ENCODE measurements around the gene FOSL2.

Gene FOSL2

DNA sequence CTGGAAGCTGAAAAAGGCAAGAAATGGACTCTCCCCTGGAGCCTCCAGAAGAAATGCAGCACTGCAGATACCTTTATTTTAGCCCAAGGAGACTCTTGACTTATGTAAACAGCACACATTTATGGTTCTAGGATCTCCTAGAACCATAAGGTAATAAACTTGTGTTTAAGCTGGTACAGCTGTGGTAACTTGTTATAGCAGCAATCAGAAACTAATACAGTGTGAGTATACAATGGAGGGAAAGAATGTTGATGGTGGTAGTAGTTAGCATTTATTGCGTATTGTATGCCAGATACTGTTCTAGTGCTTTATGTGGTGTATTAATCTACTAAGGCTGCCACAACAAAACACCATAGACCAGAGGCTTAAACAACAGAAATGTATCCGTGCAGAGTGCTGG is 40.6 kb downstream of the FOSL2 start:
- no peak for DNase-seq (ENCODE audit: extremely low read depth, low read depth)
- TF ChIP-seq CTCF (IDR thresholded peaks at IDR 0.05; ENCODE audit: low read depth, low read length): no peak

DNA sequence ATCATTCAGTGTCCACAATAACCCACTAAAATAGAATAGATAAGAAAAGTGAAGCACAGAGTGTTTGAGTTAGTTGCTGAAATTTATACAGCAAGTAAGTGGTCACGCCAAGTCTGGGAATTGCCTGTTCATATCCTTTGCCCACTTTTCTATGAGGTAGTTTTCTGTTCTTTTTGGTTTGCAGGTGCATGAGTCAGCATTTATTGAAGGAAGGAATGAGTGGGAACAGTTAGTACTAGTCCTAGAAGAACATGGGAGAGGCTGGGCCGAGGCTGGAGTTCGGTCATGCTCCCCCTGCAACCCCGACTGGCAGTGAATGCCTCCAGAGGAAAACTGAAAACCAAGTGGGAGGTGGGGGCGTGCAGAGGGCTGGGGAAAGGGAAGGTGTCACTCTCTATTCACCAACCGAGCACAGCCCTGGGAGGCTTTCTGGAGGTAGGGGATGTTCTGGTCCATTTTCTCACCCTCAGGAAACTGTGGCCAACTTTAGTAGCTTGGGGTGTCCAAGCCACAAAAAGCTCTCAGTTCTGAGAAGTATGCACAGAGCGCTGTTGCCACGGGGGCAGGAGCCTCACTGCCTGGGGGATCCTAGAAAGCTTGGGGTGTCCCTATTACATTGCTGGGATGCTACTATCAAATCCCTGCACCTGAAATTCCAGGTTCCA is 41.4 kb downstream of the FOSL2 start:
- DNase-seq (ENCODE audit: extremely low read depth, low read depth): no peak

DNA sequence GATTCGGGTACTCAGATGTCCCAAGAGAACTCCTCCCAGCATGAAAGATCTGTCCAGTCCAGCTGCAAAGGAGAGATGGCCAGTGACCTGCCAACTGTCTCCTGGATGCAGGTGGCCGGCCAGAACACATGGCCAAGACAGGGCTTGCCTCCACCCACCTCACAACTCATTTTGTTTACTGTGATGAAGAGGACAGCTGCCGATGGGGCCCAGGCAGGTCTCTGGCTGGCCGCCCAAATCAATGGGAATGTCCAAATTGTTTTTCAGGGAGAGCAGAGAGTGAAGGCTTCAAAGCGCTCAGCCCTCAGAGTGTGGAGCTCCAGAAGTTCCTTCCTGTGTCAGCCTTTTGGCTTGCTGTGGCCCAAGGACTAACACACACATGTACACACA is 41.9 kb downstream of the FOSL2 start:
- DNase-seq (ENCODE audit: extremely low read depth, low read depth): no peak

More for the DNA sequence above, 41.4 kb downstream of the FOSL2 start:
- TF ChIP-seq CTCF (IDR thresholded peaks at IDR 0.05; ENCODE audit: low read depth, low read length): no peak

GRCh38 chr2:28435241-28435640 is 42.6 kb downstream of the FOSL2 start:
- no peak for TF ChIP-seq CTCF (IDR thresholded peaks at IDR 0.05; ENCODE audit: low read depth, low read length)
- no peak for DNase-seq (ENCODE audit: extremely low read depth, low read depth)

More for the DNA sequence above, 41.9 kb downstream of the FOSL2 start:
- TF ChIP-seq CTCF (IDR thresholded peaks at IDR 0.05; ENCODE audit: low read depth, low read length): no peak

DNA sequence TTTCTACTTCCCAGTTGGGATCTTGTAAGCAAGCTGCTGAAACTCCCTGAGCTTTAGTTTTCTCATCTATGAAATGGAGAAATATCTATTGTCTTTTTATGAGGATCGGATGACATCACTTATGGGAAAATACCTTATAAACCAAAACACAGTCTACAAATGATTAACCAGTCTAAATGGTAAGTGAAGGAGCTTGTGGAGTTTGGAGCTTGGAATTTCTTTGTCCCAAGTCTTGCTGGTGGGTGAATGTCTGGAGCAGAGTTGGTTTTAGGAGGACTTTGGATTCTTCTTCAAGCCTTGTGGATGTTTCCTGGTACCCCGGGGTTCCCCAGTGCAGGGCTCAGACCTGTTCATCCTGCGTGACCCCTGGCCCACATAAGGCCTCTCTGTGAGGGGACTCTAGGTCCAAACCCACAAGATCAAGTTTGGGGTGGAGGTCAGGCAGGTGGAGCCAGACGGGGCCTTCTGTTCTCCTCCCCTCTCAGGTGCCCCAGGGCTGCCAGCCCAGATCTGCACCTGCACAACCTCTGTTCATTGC is 43.2 kb downstream of the FOSL2 start:
- no peak for TF ChIP-seq CTCF (IDR thresholded peaks at IDR 0.05; ENCODE audit: low read depth, low read length)
- DNase-seq (ENCODE audit: extremely low read depth, low read depth): no peak

DNA sequence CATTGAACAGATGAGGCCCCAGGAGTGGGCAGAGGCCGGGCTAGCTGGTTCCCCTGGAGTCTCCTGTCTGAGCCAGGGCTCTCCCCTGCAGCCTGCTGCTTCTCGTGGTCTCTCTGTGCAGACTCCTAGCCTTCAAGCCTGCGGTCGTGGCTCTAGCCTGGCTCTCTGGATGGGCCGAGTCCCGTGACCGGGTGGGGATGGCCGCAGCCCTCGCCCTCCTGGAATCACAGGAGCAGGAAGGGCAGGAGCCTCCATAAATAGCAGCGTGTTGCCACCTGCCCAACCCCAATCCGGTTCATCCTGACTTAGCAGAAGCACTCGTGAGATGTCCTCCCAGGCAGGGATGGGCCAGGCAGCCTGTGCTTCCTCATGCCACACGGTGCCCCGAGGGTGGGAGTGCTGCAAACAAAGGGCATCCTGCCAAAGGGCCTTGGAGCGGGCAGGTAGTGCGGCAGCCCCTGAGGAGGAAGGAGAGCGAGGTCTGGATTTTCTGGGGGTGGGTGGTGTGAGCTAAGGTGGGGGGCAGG is 43.9 kb downstream of the FOSL2 start:
- no peak for DNase-seq (ENCODE audit: extremely low read depth, low read depth)
- TF ChIP-seq CTCF (IDR thresholded peaks at IDR 0.05; ENCODE audit: low read depth, low read length): no peak

GRCh38 chr2:28437149-28437835 is 44.6 kb downstream of the FOSL2 start:
- no peak for TF ChIP-seq CTCF (IDR thresholded peaks at IDR 0.05; ENCODE audit: low read depth, low read length)
- no peak for DNase-seq (ENCODE audit: extremely low read depth, low read depth)
